Measurements from ENCODE around the gene DDX41.

The DDX41 gene

GRCh38 chr5:177523711-177524538, 7.2 kb upstream of the DDX41 start:
- Histone ChIP-seq H4K20me1 (ENCODE audit: insufficient read depth, low read length) (no peaks in the 10 kb centered on the region), H3K4me2 (ENCODE audit: low read length) (no peak overlapping the region), H3K9ac (ENCODE audit: low read length) (no peak overlapping the region), H3F3A (ENCODE audit: insufficient read depth, low read length) (no peaks in the 10 kb centered on the region), H3K4me1 (ENCODE audit: insufficient read depth, low read length, severe bottlenecking) (peaks cover 13% of the 10 kb centered on the region), H3K4me3 (ENCODE audit: low read depth, low read length, poor library complexity, severe bottlenecking) (no peak overlapping the region), H2AFZ (ENCODE audit: low read length) (no peak overlapping the region), H3K36me3 (ENCODE audit: insufficient read depth, low read length) (peaks cover 72% of the 10 kb centered on the region), H3K9me3 (ENCODE audit: low read length) (no peaks in the 10 kb centered on the region), H3K27me3 (ENCODE audit: insufficient read depth, low read length) (no peaks in the 10 kb centered on the region), H3K27ac (ENCODE audit: low read depth, low read length, poor library complexity, severe bottlenecking) (no peak overlapping the region), H3K9me2 (ENCODE audit: low read depth, low read length) (no peaks in the 10 kb centered on the region), H3K79me2 (ENCODE audit: insufficient read depth, low read length) (no peaks in the 10 kb centered on the region)
- no peak for TF ChIP-seq CTCF (IDR thresholded peaks at IDR 0.05; ENCODE audit: low read length)
- no peak for TF ChIP-seq EZH2 (IDR thresholded peaks at IDR 0.05; ENCODE audit: borderline replicate concordance, low read length)

GRCh38 chr5:177520916-177521513, 4.3 kb upstream of the DDX41 start:
- Histone ChIP-seq H3K9ac (ENCODE audit: low read length) (no peak overlapping the region; the same call in 1 of the 2 replicates), H3K36me3 (ENCODE audit: insufficient read depth, low read length) (peaks cover 49% of the 10 kb centered on the region), H3K27ac (ENCODE audit: low read depth, low read length, poor library complexity, severe bottlenecking) (peak overlapping the region; percentile 39)

GRCh38 chr5:177520271-177520670, 3.5 kb upstream of the DDX41 start:
- TF ChIP-seq CTCF (IDR thresholded peaks at IDR 0.05; ENCODE audit: low read length) (no peak), EZH2 (IDR thresholded peaks at IDR 0.05; ENCODE audit: borderline replicate concordance, low read length) (no peak)
- Histone ChIP-seq H3K27me3 (ENCODE audit: insufficient read depth, low read length) (no peaks in the 10 kb centered on the region), H2AFZ (ENCODE audit: low read length) (no peak overlapping the region), H3K27ac (ENCODE audit: low read depth, low read length, poor library complexity, severe bottlenecking) (no peak overlapping the region), H3F3A (ENCODE audit: insufficient read depth, low read length) (no peaks in the 10 kb centered on the region), H3K9ac (ENCODE audit: low read length) (no peak overlapping the region), H3K9me3 (ENCODE audit: low read length) (no peaks in the 10 kb centered on the region), H4K20me1 (ENCODE audit: insufficient read depth, low read length) (no peaks in the 10 kb centered on the region), H3K79me2 (ENCODE audit: insufficient read depth, low read length) (peaks cover 7% of the 10 kb centered on the region), H3K4me2 (ENCODE audit: low read length) (no peak overlapping the region), H3K9me2 (ENCODE audit: low read depth, low read length) (no peaks in the 10 kb centered on the region), H3K36me3 (ENCODE audit: insufficient read depth, low read length) (peaks cover 49% of the 10 kb centered on the region), H3K4me1 (ENCODE audit: insufficient read depth, low read length, severe bottlenecking) (peaks cover 23% of the 10 kb centered on the region), H3K4me3 (ENCODE audit: low read depth, low read length, poor library complexity, severe bottlenecking) (no peak overlapping the region)

More at GRCh38 chr5:177520916-177521513, 4.3 kb upstream of the DDX41 start:
- Histone ChIP-seq H3K79me2 (ENCODE audit: insufficient read depth, low read length) (peaks cover 4% of the 10 kb centered on the region), H3K4me2 (ENCODE audit: low read length) (no peak overlapping the region), H3K9me2 (ENCODE audit: low read depth, low read length) (no peaks in the 10 kb centered on the region), H4K20me1 (ENCODE audit: insufficient read depth, low read length) (no peaks in the 10 kb centered on the region), H3K4me3 (ENCODE audit: low read depth, low read length, poor library complexity, severe bottlenecking) (no peak overlapping the region), H3F3A (ENCODE audit: insufficient read depth, low read length) (no peaks in the 10 kb centered on the region), H2AFZ (ENCODE audit: low read length) (no peak overlapping the region), H3K9me3 (ENCODE audit: low read length) (no peaks in the 10 kb centered on the region), H3K27me3 (ENCODE audit: insufficient read depth, low read length) (no peaks in the 10 kb centered on the region), H3K4me1 (ENCODE audit: insufficient read depth, low read length, severe bottlenecking) (peaks cover 16% of the 10 kb centered on the region)
- no peak for TF ChIP-seq EZH2 (IDR thresholded peaks at IDR 0.05; ENCODE audit: borderline replicate concordance, low read length)
- no peak for TF ChIP-seq CTCF (IDR thresholded peaks at IDR 0.05; ENCODE audit: low read length)

Measured in OCI-LY1 (cell line).